Stimulated activated naive CD8-positive, alpha-beta T cell treated with anti-CD3 and anti-CD28 coated beads, Interleukin-15, amount 100 ng/mL, for 72 hours (primary cell): ENCODE data around the gene SUFU.
"Not testable (repeated sequence)": the region's sequence is repeated elsewhere in the genome, so short reads cannot be mapped to it uniquely, and the experiment has no call there.

Experiments
- ATAC-seq: fragments of 150-1000 bp; cut with Tn5 transposase; 2 replicates; pipeline ENCODE4 v1.10.0; 2021; ENCODE audit warnings: mild to moderate bottlenecking, moderate library complexity
- DNase-seq, 2 donors: peaks; one replicate each; pipeline ENCODE4 v3.0.0; 2021 to 2022
- H3K27ac Mint-ChIP-seq, 2 donors: one replicate each; pipeline ENCODE4 v1.8.0; 2022; ENCODE audit warnings: mild to moderate bottlenecking in 2 of 2, mixed read lengths in 2 of 2, moderate library complexity in 2 of 2
- H3K27me3 Mint-ChIP-seq: one replicate; pipeline ENCODE4 v1.8.0; 2022; ENCODE audit warnings: mixed read lengths
- H3K4me1 Mint-ChIP-seq: one replicate; pipeline ENCODE4 v1.8.0; 2022; ENCODE audit warnings: mild to moderate bottlenecking, mixed read lengths
- H3K4me3 Mint-ChIP-seq, 2 donors: one replicate each; pipeline ENCODE4 v1.8.0; 2022; ENCODE audit warnings: mild to moderate bottlenecking in 2 of 2, mixed read lengths in 2 of 2, moderate library complexity in 1 of 2
- H3K9me3 Mint-ChIP-seq, 2 donors: one replicate each; pipeline ENCODE4 v1.8.0; 2022; ENCODE audit warnings: mixed read lengths in 2 of 2

Gene SUFU

GRCh38 chr10:102654969-102655368 lies 151.2 kb downstream of the SUFU start:
- Mint-ChIP-seq H3K4me1 (peaks cover 87% of the 10 kb centered on the region), H3K4me3 (no peak overlapping the region), H3K9me3 (no peaks in the 10 kb centered on the region), H3K27ac (no peak overlapping the region), H3K27me3 (no peaks in the 10 kb centered on the region)
- DNase-seq (no peak), ATAC-seq (no peak)

GRCh38 chr10:102656026-102656425 lies 152.3 kb downstream of the SUFU start:
- Mint-ChIP-seq H3K27me3 (no peaks in the 10 kb centered on the region), H3K4me3 (no peak overlapping the region), H3K4me1 (peaks cover 87% of the 10 kb centered on the region), H3K27ac (peak overlapping the region in 1 of 2 donors; percentile 44), H3K9me3 (no peaks in the 10 kb centered on the region)
- no peak for ATAC-seq
- no peak for DNase-seq

- no peak for ATAC-seq
- H3K4me1 Mint-ChIP-seq, result peaks cover 87% of the 10 kb centered on the region
- H3K27me3 Mint-ChIP-seq, result no peaks in the 10 kb centered on the region
- no peak overlapping the region for H3K4me3 Mint-ChIP-seq
- DNase-seq, result no peak
- no peak overlapping the region for H3K27ac Mint-ChIP-seq
- H3K9me3 Mint-ChIP-seq, result no peaks in the 10 kb centered on the region
Observed at GRCh38 chr10:102656791-102657371, 153.1 kb downstream of the SUFU start.

GRCh38 chr10:102657451-102657850 lies 153.7 kb downstream of the SUFU start:
- Mint-ChIP-seq H3K9me3 (no peaks in the 10 kb centered on the region), H3K27ac (no peak overlapping the region), H3K4me1 (peaks cover 87% of the 10 kb centered on the region), H3K27me3 (no peaks in the 10 kb centered on the region), H3K4me3 (no peak overlapping the region)
- DNase-seq (no peak), ATAC-seq (no peak)

GRCh38 chr10:102657984-102658724 lies 154.4 kb downstream of the SUFU start:
- Mint-ChIP-seq H3K27me3 (no peaks in the 10 kb centered on the region), H3K4me3 (no peak overlapping the region), H3K27ac (peak overlapping the region in 1 of 2 donors; percentile 44), H3K4me1 (peaks cover 83% of the 10 kb centered on the region), H3K9me3 (no peaks in the 10 kb centered on the region)
- DNase-seq (no peak), ATAC-seq (no peak)

- H3K27me3 Mint-ChIP-seq, result no peaks in the 10 kb centered on the region
- DNase-seq (no peak), ATAC-seq (no peak)
- no peak overlapping the region for H3K27ac Mint-ChIP-seq
- no peaks in the 10 kb centered on the region for H3K9me3 Mint-ChIP-seq
- no peak overlapping the region for H3K4me3 Mint-ChIP-seq
- H3K4me1 Mint-ChIP-seq, result peaks cover 77% of the 10 kb centered on the region
Observed at GRCh38 chr10:102658802-102659201, 155.0 kb downstream of the SUFU start.

GRCh38 chr10:102660888-102661657 lies 157.3 kb downstream of the SUFU start:
- Mint-ChIP-seq H3K9me3 (no peaks in the 10 kb centered on the region), H3K4me1 (peaks cover 63% of the 10 kb centered on the region), H3K4me3 (peak overlapping the region; percentile 69 to 87), H3K27me3 (no peaks in the 10 kb centered on the region), H3K27ac (peak overlapping the region; percentile 87 to 94)
- DNase-seq (peak; percentile 76 to 88), ATAC-seq (peak; percentile 90)

GRCh38 chr10:102661658-102662028 lies 157.9 kb downstream of the SUFU start:
- peak overlapping the region; percentile 87 to 94 for H3K27ac Mint-ChIP-seq
- no peaks in the 10 kb centered on the region for H3K27me3 Mint-ChIP-seq
- no peak for DNase-seq
- peak overlapping the region; percentile 69 to 87 for H3K4me3 Mint-ChIP-seq
- ATAC-seq, result peak; percentile 51
- peaks cover 62% of the 10 kb centered on the region for H3K4me1 Mint-ChIP-seq
- H3K9me3 Mint-ChIP-seq, result no peaks in the 10 kb centered on the region

GRCh38 chr10:102665904-102666509 lies 162.2 kb downstream of the SUFU start:
- ATAC-seq (no peak), DNase-seq (no peak)
- no peaks in the 10 kb centered on the region for H3K9me3 Mint-ChIP-seq
- H3K4me1 Mint-ChIP-seq, result peaks cover 47% of the 10 kb centered on the region
- no peak overlapping the region for H3K27ac Mint-ChIP-seq
- H3K4me3 Mint-ChIP-seq, result no peak overlapping the region
- H3K27me3 Mint-ChIP-seq, result no peaks in the 10 kb centered on the region

GRCh38 chr10:102667411-102667810 lies 163.6 kb downstream of the SUFU start:
- not testable (repeated sequence) for H3K27me3 Mint-ChIP-seq, ATAC-seq, DNase-seq, H3K4me3 Mint-ChIP-seq, H3K9me3 Mint-ChIP-seq
- Mint-ChIP-seq H3K4me1 (peaks cover 33% of the 10 kb centered on the region), H3K27ac (peak overlapping the region; percentile 72 to 77)

- peaks cover 40% of the 10 kb centered on the region for H3K4me1 Mint-ChIP-seq
- H3K27me3 Mint-ChIP-seq, result no peaks in the 10 kb centered on the region
- H3K4me3 Mint-ChIP-seq, result no peak overlapping the region
- peak overlapping the region in 1 of 2 donors; percentile 86 for H3K27ac Mint-ChIP-seq
- ATAC-seq, result peak; percentile 27
- DNase-seq, result no peak
- no peaks in the 10 kb centered on the region for H3K9me3 Mint-ChIP-seq
Observed at GRCh38 chr10:102668326-102669107, 164.7 kb downstream of the SUFU start.

- peak; percentile 52 for ATAC-seq
- peak in 1 of 2 donors; percentile 41 for DNase-seq
- H3K4me3 Mint-ChIP-seq, result no peak overlapping the region
- H3K27ac Mint-ChIP-seq, result peak overlapping the region in 1 of 2 donors; percentile 63
- H3K27me3 Mint-ChIP-seq, result no peaks in the 10 kb centered on the region
- peaks cover 49% of the 10 kb centered on the region for H3K4me1 Mint-ChIP-seq
- H3K9me3 Mint-ChIP-seq, result no peaks in the 10 kb centered on the region
Observed at GRCh38 chr10:102669206-102670064, 165.7 kb downstream of the SUFU start.

- no peak overlapping the region for H3K27ac Mint-ChIP-seq
- no peak overlapping the region for H3K4me3 Mint-ChIP-seq
- peaks cover 56% of the 10 kb centered on the region for H3K4me1 Mint-ChIP-seq
- H3K9me3 Mint-ChIP-seq, result no peaks in the 10 kb centered on the region
- no peak for ATAC-seq
- H3K27me3 Mint-ChIP-seq, result no peaks in the 10 kb centered on the region
- no peak for DNase-seq
Observed at GRCh38 chr10:102670065-102670670, 166.4 kb downstream of the SUFU start.

GRCh38 chr10:102670871-102671434 lies 167.2 kb downstream of the SUFU start:
- DNase-seq (no peak), ATAC-seq (no peak)
- Mint-ChIP-seq H3K9me3 (no peaks in the 10 kb centered on the region), H3K27ac (no peak overlapping the region), H3K4me1 (peaks cover 64% of the 10 kb centered on the region), H3K4me3 (no peak overlapping the region), H3K27me3 (no peaks in the 10 kb centered on the region)
